Activated CD4-positive, alpha-beta T cell treated with anti-CD3 and anti-CD28 coated beads, Interleukin-2, Interleukin-4, amounts not matched to agents 100 ng/mL and 50 ng/mL, durations not matched to agents 16 hours and 8 hours (primary cell): ENCODE measurements around the gene TULP3.
A peak's percentile ranks its signal among the peaks of the same experiment; 100 is the strongest.

Experiments
- DNase-seq: peaks from one replicate; pipeline ENCODE4 v3.0.0-alpha.2; 2020; ENCODE audit warnings: low spot score

TULP3 gene

DNA sequence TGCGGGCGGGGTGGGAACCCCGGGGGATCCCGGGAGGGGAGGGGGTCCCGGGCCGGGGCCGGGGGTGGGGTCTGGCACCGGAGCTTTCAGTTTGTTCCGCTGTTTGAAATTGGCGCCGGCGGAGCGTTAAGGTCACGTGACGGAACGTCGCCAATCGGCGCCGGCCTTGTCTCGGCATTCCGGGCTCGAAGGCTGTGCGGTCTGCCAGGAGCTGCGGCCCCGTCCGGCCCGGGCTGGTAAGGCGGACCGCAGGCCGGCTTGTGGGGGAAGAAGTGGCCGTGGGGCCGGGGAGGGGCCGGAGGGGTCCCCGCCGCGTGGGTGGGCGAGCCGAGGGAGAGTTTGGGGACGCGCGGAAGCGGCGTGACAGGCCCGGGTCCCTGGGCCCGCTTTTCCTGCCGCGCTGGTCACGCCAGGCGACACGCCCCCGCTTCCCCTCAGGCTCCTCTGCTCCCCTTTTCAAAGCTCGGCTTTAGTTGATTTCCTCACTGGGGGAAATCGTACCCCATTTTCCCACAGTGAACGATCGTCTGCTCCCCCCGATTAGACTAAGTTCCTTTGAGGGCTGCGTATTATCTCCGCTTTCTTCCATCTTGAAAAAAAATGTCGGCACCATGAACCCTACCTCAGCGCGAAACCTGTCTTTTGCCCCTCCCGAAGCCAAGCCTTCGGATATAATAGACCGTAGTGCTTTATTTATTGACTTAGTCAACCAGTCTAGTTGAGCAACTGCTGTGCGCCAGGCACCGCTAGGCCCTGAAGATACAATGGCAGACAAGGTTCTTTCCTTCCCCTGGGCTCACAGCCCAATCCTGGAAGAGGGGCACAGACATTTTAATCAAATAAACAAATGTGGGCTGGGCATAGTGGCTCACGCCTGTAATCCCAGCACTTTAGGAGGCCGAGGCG, 13.4 kb upstream of the TULP3 start, which contains the start of the genes FOXM1 and RHNO1:
Gene FOXM1, minus strand, starts transcription at position 128 of the 906 bp plus-strand sequence. CDS start 2,696 bp downstream, outside the sequence.
Gene RHNO1, plus strand, starts transcription at position 177 of the 906 bp plus-strand sequence. CDS start 8,144 bp downstream, outside the sequence.
- peak; percentile 91 for DNase-seq

DNA sequence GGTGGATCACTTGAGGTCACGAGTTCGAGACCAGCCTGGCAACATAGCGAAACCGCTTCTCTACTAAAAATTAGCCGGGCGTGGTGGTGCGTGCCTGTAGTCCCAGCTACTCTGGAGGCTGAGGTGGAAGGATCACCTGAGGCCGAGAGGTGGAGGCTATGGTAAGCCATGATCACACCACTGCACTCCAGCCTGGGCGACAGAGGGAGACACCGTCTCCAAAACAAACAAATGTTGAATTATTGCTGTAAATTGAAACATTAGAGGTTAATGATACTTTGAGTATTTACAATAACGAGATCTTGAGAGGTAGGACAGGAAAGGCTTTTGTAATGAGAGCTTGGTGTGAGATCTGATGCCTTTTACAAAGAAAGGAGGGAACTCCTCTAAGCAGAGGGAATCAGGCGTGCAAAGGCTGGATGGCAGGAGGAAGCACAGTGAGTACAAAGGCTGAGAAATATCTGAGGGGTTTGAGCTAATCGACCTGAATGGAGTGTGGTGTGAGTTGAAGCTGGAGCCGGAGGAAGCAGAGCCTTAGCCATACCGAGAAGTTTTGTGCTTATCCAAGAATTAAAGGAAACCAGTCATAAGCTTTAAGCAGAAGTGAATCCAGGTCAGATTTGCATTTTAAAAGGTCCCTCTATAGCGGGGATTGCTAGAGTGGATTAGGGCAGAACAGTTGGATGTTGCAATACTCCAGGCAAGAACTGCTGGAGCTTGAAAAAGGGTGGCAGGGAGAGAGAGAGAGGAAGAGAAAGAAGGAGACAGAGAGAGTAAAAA, 12.5 kb upstream of the TULP3 start:
- peak; percentile 17 for DNase-seq

DNA sequence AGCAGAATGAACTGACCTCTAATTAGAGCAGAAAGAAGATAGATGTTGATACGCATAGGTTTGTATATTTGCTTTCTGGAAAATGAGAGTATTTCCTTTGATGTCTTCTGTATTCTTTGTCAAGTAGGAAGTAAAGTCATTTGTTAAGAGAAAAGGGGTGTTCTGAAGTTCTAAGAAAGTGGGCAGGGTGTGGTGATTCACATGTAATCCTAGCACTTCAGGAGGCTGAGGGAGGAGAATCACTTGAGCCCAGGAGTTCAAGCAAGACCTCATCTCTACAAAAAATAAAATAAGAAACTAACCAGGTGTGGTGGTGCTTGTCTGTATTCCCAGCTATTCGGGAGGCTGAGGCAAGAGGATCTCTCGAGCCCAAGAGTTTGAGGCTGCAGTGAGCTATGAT, 10.8 kb upstream of the TULP3 start:
- peak; percentile 25 for DNase-seq

DNA sequence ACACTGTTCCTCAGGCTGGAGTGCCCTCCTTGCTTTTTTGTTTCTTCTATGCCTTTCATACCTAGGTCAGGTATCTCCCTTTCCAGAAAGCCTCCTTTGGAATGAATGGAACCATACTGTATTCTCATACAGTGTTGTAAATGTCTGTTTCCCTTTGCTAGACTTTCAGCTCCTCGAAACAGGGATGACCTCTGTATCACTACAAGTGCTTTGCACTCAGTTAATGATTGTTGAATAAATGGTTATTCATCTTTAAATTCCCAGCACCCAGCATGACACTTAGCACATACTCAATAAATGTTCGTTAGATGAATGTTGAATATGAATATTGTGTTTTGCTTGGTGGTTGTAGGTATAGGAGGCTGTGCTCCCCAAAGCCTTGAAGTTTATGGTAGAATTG, 5.9 kb upstream of the TULP3 start:
- DNase-seq, result no peak

DNA sequence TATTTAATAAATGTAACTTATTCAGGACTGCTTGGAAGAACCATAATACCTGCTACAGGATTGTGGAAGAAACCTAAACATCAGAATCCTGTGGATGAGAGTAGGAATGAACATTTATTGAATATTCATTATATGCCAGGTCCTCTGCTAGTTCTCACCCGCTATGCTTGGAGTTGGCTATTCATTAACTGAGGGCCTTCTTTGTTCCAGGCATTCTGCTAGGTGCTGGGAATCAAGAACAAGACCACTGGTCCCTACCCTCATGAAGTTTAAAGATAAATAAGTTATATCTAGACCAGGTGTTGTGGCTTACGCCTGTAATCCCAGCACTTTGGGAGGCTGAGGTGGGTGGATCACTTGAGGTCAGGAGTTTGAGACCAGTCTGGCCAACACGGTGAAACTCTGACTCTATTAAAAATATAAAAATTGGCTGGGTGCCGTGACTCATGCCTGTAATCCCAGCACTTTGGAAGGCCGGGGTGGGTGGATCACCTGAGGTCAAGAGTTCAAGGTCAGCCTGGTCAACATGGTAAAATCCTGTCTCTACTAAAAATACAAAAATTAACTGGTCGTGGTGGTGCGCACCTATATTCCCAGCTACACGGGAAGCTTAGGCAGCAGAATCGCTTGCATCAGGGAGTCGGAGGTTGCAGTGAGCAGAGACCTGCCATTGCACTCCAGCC, 3.8 kb upstream of the TULP3 start:
- DNase-seq, result no peak

DNA sequence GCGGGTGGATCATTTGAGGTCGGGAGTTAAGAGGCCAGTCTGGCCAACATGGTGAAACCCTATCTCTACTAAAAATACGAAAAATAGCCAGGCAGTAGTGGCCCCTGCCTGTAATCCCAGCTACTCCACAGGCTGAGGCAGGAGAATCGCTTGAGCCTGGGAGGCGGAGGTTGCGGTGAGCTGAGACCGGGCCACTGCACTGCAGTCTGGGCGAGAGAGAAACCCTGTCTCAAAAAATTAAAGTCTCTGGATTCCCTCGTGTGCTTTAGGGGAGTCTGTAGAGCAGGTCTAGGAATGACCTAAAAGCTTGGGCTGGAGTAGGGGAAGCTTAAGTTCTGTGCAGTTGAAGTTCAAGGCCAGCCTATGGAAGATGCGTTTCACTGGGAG, 697 bp upstream of the TULP3 start:
- DNase-seq, result no peak

DNA sequence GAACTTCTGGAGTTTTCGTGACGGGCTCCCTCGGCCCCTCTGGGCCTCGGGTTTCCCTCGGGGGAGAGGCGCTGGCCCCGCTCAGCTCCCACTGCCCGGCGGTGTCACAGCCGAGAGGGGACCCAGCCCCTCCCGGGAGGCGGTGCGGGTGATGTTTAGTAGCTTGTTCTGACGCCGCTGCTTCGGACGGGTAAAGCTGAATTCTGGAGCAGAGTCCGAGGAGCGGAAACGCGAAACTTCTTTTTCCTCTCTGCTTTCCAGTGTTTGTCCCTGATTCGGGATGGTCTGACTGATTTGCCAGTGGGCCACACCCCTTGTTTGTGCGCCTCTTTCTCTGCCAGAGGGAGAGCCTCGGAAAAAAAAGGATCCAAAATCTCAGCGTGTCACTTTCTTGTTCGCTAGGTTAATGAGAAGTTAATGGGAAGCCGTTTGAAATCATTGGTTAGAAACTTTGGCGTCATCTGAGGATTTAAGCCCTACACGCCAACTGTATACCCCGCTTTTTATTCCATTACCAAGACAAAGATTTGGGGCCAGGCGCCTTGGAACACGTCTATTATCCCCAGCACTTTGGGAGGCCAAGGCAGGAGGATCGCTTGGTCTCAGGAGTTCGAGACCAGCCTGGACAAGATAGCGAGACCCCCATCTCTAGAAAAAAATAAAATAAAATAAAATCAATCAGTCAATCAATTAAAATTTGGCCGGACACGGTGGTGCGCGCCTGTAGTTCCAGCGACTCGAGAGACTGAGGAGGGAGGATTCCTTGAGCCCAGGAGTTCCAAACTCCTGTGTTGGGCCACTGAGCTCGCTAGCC, 756 bp downstream of the TULP3 start:
- DNase-seq, result no peak

DNA sequence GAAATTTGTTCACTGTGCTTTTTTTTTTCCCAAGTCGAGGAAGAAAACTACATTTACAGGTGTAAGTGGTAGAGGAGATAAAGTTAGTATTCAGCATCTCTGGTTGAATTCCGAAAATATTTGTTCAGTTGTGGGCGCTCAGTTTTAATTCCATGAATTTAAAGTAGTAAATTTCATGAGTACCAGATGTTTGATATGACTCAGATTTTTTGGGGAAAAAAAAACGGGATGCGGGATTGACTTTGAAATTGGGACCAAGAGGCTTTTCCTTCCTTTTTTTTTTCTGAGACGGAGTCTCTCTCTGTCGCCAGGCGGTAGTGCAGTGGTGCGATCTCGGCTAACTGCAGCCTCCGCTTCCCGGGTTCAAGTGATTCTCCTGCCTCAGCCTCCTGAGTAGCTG, 1.6 kb downstream of the TULP3 start:
- no peak for DNase-seq

DNA sequence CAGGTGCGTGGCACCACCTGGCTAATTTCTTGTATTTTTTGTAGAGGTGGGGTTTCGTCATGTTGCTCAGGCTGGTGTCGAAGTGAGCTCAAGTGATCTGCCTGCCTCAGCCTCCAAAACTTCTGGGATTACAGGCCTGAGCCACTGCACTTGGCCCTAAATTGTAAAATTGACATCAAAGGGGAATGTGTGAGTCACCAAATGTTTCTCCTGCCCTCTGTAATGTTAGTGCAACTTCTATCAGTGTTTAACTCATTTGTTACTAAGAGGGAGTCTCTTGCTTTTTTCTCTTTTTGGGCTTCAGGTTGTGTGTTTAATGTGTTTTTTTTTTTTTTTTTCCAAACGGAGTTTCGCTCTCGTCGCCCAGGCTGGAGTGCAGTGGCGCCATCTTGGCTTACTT, 2.3 kb downstream of the TULP3 start:
- DNase-seq, result no peak

DNA sequence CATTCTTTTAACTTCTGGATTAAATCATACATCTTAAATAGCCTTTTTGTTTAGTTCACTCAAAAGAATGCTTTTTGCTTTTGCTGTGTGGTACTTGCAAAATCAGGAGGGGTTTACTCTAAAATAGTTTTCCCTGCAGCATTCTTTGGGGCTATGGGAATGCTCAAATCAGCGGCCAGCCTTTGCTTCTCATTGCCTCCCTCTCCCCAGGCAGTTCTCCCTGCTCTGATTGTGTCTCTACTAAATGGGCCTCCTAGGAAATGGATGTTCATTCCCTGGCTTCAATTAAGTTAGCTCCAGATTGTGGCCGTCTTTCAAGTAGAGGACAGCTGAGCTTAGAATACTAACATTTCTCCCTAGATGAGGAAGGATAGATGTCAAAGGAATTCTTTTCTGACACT, 4.4 kb downstream of the TULP3 start:
- DNase-seq, result no peak

DNA sequence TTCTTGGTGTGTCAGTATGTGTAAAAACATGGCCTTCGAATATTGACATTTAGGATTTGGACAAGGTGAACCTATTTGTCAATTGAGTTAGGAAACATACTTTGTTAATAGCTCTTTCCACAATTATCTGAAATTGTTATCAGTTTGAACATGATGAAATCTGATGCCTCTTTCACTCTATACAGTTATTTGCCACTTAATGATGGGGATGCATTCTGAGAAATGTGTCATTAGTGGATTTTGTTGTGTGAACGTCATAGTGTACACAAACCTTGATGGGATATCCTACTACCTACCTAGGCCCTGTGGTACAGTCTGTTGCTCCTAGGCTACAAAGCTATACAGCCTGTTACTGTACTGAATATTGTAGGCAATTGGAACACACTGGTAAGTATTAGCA, 4.8 kb downstream of the TULP3 start:
- DNase-seq, result no peak

DNA sequence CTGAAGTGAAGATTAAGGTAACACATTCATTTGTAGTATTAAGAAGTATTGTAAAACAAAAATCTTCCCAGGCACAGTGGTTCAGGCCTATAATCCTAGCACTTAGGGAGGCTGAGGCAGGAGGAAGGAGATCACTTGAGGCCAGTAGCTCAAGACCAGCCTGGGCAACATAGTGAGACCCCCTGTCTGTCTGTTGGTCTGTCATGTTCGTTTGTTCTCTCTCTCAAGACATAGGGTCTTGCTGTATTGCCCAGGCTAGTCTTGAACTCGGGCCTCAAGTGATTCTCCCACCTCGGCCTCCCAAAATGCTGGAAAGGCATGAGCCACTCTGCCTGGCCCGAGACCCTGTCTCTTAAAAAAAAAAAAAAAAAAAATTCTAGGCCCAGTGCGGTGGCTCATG, 6.7 kb downstream of the TULP3 start:
- no peak for DNase-seq

DNA sequence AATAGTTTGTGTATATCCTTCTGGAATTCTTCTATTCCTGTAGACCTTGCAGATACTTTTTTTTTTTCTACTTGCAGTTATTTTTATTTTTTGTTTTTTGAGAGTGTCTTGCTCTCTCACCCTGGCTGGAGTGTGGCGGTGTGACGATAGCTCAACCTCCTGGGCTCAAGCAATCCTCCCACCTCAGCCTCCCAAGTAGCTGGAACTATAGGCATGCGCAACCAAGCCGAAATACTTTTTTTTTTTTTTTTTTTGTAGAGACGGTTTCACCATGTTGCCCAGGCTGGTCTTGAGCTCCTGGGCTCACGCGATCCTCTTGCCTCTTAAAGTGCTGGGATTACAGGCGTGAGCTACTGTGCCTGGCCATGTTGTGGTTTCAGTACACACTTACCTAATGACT, 10.0 kb downstream of the TULP3 start:
- no peak for DNase-seq

DNA sequence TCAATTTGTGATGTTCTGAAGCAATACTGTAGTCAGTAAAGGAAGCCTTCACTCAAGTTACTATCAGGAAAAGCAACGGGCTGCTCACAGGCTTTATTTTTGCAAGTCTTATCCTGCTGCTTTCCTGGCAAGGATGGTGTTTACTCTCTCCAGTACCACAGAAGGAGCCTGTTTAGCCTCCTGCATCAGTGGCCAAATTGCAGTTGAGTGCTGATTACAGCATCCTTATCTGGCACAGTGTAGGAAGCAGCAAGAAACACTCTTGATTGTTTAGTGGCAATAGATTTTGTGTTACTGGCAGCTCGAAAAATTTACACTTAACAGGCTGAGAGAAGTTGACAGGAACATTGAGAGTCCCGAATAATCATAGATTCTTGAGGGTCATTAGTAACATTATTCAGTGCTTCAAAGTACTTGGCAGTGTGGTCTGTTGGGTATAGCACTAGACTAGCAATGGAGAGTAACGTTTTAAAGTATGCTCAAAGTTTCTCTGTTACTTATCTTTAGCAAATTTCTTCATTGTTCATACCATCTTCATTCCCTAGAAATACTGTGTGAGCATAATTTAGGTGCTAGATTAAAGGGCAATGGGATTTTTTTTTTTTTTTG, 11.7 kb downstream of the TULP3 start:
- DNase-seq, result no peak

DNA sequence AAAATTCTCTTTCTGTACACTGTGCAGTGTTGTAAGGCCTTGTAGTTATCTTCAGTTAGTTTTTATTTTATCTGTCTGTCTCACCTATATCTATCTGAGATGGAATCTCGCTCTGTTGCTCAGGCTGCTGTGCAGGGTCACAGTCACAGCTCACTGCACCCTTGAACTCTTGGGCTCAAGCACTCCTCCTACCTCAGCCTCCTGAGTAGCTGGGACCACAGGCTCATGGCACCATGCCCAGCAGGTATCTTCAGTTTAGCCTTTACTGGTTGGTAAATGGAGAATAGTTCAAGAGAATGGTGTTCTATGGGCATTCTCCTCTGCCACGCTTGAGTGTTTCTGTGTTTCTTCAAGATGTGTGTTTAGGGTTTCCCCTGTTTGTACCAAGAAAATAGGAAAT, 13.6 kb downstream of the TULP3 start:
- no peak for DNase-seq

DNA sequence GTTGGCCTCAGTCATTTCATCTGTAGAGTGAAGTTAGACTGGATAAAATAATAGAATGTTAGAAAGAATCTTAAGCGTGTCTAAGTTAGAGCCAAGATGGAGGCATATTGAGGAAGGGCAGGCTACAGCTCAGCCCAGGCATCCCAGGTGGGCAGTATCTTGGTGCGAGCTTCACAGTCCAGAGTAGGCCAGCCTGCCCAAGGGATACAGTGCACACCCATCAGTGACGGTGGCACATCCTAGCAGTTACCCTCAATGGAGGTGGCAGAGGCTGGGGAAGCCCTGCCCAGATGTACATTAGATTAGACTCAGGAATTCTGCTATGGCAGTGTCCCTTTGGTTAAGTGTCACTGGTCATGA, 21.5 kb downstream of the TULP3 start:
- DNase-seq, result no peak

DNA sequence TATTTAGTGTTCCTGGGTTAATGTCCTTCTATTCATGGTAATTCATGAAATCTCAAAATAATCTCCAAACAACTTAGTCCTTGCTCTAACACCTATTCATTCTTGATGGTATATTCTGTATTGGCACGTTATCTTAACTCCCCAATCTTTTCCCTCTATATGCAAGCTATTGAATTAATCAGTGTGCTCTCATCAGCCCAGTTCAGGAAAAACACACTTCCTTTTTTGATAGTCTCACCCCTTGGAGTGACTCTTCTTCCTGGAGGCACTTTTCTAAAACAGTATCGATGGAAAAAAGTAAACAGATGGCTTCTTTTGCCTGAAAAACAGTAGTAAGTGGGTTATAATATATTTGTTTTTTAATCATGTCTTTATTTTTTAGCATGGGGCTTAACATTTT, 28.6 kb downstream of the TULP3 start:
- DNase-seq, result no peak

DNA sequence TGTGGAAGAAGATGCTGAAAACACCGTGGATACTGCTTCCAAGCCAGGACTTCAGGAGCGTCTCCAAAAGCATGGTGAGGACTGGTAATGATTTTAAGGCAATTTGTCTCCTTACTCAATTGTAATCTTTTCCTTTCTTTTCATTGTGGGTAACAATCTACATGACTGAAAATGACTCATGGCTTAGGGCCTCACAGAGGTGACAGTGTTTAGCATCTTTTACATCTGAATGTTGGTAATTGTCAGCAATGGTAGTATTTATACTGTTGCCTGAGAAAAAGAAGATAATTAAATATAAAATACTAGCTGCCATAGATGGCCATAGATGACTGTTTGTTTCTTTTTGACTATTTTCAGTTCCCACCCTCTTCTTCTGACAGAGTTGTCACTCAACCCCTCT, 31.6 kb downstream of the TULP3 start:
- DNase-seq, result no peak

DNA sequence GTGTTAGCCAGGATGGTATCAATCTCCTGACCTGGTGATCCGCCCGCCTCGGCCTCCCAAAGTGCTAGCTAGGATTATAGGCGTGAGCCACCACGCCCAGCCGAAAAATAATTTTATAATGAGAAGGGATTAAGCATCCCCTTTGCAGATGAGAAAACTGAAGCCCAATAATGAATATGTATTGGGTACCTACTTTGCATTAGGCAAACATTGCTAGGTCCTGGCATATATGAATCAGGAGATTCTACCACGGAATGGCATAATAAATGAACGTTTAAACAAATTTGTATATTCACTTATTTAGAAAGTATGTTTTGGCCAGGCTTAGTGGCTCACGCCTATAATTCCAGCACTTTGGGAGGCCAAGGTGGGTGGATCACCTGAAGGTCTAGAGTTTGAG, 32.4 kb downstream of the TULP3 start:
- no peak for DNase-seq

DNA sequence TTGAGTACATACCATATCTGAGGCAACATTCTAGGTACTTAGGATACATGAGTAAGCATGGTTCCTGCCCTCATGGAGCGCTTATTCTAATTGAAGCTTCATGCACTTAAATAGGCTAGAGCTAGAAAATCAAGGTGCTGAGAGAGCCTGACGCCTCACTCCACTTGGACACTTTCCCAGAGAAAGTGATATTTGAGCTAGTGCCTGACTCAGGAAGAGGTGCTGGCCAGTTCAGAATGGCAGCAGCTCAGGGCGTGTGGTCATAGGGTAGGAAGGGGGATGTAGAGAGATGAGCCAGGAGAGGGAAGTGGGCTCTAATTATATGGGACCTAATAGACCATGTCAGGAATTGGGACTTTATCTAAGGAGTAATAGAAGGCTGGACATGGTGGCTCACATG, 33.3 kb downstream of the TULP3 start:
- no peak for DNase-seq

DNA sequence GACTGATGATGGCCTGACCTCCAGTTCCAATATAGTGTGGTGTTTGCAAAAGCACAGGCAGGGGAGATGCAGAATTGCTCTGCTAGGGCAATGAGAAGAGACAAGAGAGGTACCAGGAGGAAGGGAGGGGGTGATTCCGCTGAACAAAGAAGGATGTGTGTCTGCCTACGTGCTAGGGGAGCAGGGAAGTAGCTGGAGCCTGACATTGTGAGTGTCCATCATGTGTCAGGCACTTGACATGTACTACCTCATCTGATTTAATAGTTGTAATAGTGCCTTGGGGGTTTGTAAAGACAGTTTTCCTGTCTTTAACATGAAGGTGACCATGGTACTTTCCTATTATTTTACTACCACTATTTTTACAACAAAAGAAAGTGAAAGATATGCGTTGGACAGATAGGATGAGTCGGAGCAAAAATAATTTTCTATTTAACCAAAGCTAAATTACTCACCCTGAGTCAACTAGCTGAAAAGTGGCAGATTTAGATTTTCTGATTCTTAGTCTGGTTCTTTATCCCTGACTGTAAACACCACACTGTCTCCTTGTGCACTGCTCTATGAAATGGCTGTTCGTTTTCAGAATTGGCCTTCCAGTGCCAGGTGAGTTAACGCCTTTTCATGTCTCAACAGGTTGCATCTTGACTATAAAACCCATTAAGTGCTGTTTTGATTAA, 34.8 kb downstream of the TULP3 start:
- peak; percentile 11 for DNase-seq
